Measurements from ENCODE around the gene TRMT11.
A peak's percentile ranks its signal among the peaks of the same experiment; 100 is the strongest.
"Not testable (repeated sequence)": the region's sequence is repeated elsewhere in the genome, so short reads cannot be mapped to it uniquely, and the experiment has no call there.

TRMT11 gene

GRCh38 chr6:125994670-125995488 is 8.5 kb downstream of the TRMT11 start:
- no peak for DNase-seq

GRCh38 chr6:125995972-125996580 is 9.7 kb downstream of the TRMT11 start:
- no peak for DNase-seq

GRCh38 chr6:126002755-126003679 is 16.7 kb downstream of the TRMT11 start:
- DNase-seq: no peak

GRCh38 chr6:126007800-126008199 is 21.5 kb downstream of the TRMT11 start:
- DNase-seq: no peak

- no peak for DNase-seq
Observed at GRCh38 chr6:126010040-126010439, 23.7 kb downstream of the TRMT11 start.

- no peak for DNase-seq
Observed at GRCh38 chr6:126015863-126016262, 29.5 kb downstream of the TRMT11 start.

GRCh38 chr6:126016591-126016990 is 30.3 kb downstream of the TRMT11 start:
- DNase-seq: no peak

GRCh38 chr6:126017668-126018067 is 31.3 kb downstream of the TRMT11 start:
- no peak for DNase-seq

GRCh38 chr6:126020305-126021050 is 34.1 kb downstream of the TRMT11 start:
- DNase-seq: no peak

GRCh38 chr6:126023474-126023873 is 37.1 kb downstream of the TRMT11 start:
- not testable (repeated sequence) for DNase-seq

- no peak for DNase-seq
Observed at GRCh38 chr6:126026001-126026400, 39.7 kb downstream of the TRMT11 start.

- no peak for DNase-seq
Observed at GRCh38 chr6:126027601-126028000, 41.3 kb downstream of the TRMT11 start.

GRCh38 chr6:126030045-126030444 is 43.7 kb downstream of the TRMT11 start:
- no peak for DNase-seq

- DNase-seq: no peak
Observed at GRCh38 chr6:126033696-126034095, 47.4 kb downstream of the TRMT11 start.

- no peak for DNase-seq
Observed at GRCh38 chr6:126034656-126035055, 48.3 kb downstream of the TRMT11 start.

- no peak for DNase-seq
Observed at GRCh38 chr6:126035764-126036163, 49.4 kb downstream of the TRMT11 start.

GRCh38 chr6:126038234-126038633 is 51.9 kb downstream of the TRMT11 start:
- no peak for DNase-seq

- no peak for DNase-seq
Observed at GRCh38 chr6:126039284-126039683, 52.9 kb downstream of the TRMT11 start.

- DNase-seq: no peak
Observed at GRCh38 chr6:126040394-126040793, 54.1 kb downstream of the TRMT11 start.

- peak; percentile 46 for DNase-seq
Observed at GRCh38 chr6:126040826-126041225, 54.5 kb downstream of the TRMT11 start.

GRCh38 chr6:126041516-126041915 is 55.2 kb downstream of the TRMT11 start:
- no peak for DNase-seq

- DNase-seq: no peak
Observed at GRCh38 chr6:126042001-126042419, 55.7 kb downstream of the TRMT11 start.

- no peak for DNase-seq
Observed at GRCh38 chr6:126047648-126048047, 61.3 kb downstream of the TRMT11 start.
